ENCODE measurements around the gene MDK. TPM values are rescaled to one million over a fixed set of nuclear protein-coding genes. Genes with fewer than 3 reads are reported as not detected.

The MDK gene
- total and polyA plus RNA-seq, 5 experiments from 2014 or later, result 0.52 to 8.0 (median 7.2) TPM; not detected in 2

DNA sequence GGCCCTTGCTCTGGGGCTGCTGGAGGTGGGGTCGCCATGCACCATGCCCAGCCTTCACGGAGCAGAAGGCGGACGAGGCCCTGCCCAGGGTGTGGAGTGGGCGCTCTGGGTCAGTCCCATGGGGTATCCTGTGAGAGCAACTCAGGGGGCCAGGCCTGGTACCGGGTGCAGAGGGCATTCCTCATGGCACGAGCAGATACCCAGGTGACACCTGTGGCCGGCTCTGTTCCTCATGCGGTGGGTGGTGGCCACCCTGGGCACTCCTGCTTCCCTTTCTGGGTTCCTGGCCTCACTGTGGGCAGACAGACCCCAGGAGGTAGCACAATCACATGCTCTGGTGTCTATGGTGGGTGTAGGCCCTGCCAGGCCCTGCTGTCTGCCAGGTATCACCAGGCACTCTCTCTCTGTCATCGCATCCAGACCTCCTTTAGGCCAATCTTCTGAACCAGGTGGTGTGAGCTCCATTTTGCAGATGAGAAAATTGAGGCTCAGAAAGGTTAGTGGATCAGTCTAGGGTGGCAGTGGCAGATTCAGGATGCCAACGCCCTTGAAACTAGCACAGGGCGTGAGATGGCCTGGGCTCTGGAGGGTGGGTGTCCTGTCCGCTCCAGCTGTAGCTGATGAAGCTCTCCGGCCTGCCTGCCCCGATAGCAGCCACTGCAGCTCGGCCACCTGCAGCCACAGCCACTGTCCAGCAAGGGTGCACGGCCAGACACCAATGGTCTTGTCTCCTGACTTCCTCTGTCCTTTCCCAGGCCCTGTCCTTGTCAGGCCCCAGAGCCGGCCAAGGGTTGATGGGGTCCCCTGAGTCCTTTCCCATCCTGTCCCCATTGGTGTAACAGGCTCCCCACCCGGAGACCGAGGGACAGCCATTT lies 19.1 kb upstream of the MDK start:
- peaks cover 0 to 17% (median 0%) of the 10 kb centered on the region in 3 donors for H3K36me3 Mint-ChIP-seq
- ATAC-seq (no peak), DNase-seq (no peak)
- peak overlapping the region; percentile 63 to 96 (median 87) for H3K27ac Mint-ChIP-seq
- POLR2A ChIA-PET, result interaction anchor here (1.0 to 13.5 kb wide), 6 partner anchors 10 to 90 kb away, joined by 3 to 287 read pairs (median 4); partner anchors contain the start of gene DGKZ
- peak overlapping the region; percentile 52 to 92 (median 84) for H3K4me3 Mint-ChIP-seq
- H3K4me1 Mint-ChIP-seq, result peaks cover 29 to 78% (median 71%) of the 10 kb centered on the region in 4 donors
- no peaks in the 10 kb centered on the region for H3K9me3 Mint-ChIP-seq
- no peaks in the 10 kb centered on the region for H3K27me3 Mint-ChIP-seq

DNA sequence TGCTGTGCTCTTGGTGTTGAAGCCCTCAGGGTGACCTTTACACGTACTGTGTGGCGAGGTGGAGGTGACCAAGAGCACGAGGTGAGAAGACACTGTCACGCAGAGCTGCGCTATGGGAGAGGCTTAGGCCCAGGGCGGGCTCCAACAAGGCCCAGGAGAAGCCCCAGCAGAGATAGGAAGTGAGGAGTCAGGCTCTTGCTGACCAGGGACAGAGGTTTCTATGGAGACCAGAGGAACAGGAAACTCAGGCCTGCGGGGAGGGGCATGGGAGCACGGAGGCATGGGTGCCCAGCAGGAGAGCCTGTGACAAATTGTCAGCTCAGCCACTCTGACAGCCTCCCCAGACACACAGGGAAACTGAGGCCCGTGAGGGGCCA lies 18.4 kb upstream of the MDK start:
- POLR2A ChIA-PET, result interaction anchor here (1.0 to 13.5 kb wide), 4 partner anchors 9 to 47 kb away, joined by 3 to 287 read pairs (median 4); partner anchors contain the start of gene DGKZ
- peak overlapping the region; percentile 63 to 96 (median 86) for H3K27ac Mint-ChIP-seq
- DNase-seq, result no peak
- no peaks in the 10 kb centered on the region for H3K9me3 Mint-ChIP-seq
- H3K4me3 Mint-ChIP-seq, result peak overlapping the region; percentile 12 to 92 (median 68)
- no peaks in the 10 kb centered on the region for H3K27me3 Mint-ChIP-seq
- ATAC-seq, result no peak
- peaks cover 0 to 24% (median 0%) of the 10 kb centered on the region in 3 donors for H3K36me3 Mint-ChIP-seq
- H3K4me1 Mint-ChIP-seq, result peaks cover 25 to 77% (median 67%) of the 10 kb centered on the region in 4 donors

DNA sequence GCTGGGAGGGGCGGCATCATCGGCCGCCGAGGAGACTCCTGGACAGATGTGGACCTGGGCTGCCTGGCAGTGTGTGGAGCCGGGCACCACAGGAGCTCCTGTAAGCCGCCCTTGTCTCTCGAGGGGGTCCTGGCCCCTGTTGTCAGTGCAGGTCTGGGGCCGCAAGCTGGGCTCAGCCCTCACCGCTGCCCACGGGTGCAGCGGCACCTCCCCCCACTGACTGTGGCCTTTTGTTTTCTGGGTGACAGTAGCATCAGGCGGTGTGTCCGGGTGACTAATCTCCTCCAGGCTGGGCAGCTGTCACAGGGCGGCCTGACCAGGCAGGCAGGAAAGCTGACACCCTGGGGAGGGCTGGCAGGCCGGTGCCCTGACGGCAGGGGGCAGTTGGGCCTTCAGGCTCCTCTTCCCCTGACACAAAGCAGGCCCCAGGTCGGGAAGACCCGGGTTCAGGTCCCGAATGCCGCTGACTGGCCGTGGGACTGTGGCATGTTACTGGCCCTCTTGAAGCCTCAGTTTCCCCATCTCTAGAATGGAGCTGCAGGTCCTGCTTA lies 17.9 kb upstream of the MDK start:
- no peak for DNase-seq
- Mint-ChIP-seq H3K4me1 (peaks cover 25 to 78% (median 64%) of the 10 kb centered on the region in 4 donors), H3K36me3 (peaks cover 0 to 29% (median 2%) of the 10 kb centered on the region in 3 donors), H3K27me3 (no peaks in the 10 kb centered on the region), H3K9me3 (no peaks in the 10 kb centered on the region), H3K27ac (peak overlapping the region in 8 of 10 donors; percentile 47 to 96 (median 83)), H3K4me3 (peak overlapping the region in 1 of 10 donors; percentile 26)
- no peak for ATAC-seq
- POLR2A ChIA-PET, result interaction anchor here (0.6 to 13.5 kb wide), 5 partner anchors 8 to 123 kb away, joined by 3 to 287 read pairs (median 3); partner anchors contain the start of gene DGKZ

DNA sequence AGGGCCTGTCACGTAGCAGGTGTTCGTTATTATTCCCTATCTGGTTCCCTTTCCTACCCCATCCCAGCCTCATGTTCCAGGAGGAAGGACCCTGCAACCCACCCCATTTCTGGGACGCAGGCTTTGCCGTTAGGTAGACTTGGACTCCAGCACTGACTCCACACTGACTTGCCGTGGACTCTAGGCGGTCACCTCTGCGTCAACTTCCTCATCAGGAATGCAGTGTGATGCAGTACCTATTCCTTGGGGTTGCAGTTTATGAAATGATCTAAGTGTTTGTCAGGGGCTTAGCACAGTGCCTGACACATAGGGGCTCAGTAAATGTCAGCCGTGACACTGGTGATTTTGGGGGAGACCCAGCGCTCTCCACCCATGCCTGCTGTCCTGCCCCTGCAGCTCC lies 17.4 kb upstream of the MDK start:
- Mint-ChIP-seq H3K4me3 (peak overlapping the region in 3 of 10 donors; percentile 10 to 68 (median 48)), H3K27ac (peak overlapping the region in 9 of 10 donors; percentile 47 to 86 (median 75)), H3K4me1 (peaks cover 25 to 76% (median 62%) of the 10 kb centered on the region in 4 donors), H3K27me3 (no peaks in the 10 kb centered on the region), H3K36me3 (peaks cover 0 to 31% (median 2%) of the 10 kb centered on the region in 3 donors), H3K9me3 (no peaks in the 10 kb centered on the region)
- POLR2A ChIA-PET, result interaction anchor here (0.6 to 13.5 kb wide), 3 partner anchors 8 to 124 kb away, joined by 3 to 287 read pairs (median 5); partner anchors contain the start of gene DGKZ
- ATAC-seq (no peak), DNase-seq (no peak)

DNA sequence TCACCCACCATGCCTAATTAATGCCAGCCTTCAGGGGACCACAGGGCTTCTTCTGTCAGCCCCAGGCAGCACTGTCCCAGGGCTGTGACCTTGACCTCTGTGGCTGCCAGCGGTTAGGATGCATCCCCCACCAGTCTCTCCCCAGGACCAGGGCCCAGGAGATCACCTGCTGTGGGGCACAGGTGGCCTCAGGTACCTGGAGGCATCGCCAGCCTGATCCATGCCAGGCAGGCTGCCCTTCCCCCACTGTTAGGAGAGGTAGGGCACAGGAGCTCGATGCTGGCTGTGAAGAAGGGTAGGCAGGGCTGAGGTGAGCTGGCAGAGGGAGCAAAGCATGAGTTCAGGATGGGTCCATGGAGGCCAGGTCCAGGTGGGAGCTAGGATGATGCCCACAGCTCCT lies 16.7 kb upstream of the MDK start:
- Mint-ChIP-seq H3K4me1 (peaks cover 25 to 82% (median 66%) of the 10 kb centered on the region in 4 donors), H3K9me3 (no peaks in the 10 kb centered on the region), H3K27me3 (no peaks in the 10 kb centered on the region), H3K27ac (peak overlapping the region; percentile 22 to 88 (median 84)), H3K36me3 (peaks cover 0 to 39% (median 2%) of the 10 kb centered on the region in 3 donors), H3K4me3 (peak overlapping the region in 2 of 10 donors; percentile 10 to 51)
- POLR2A ChIA-PET, result interaction anchor here (1.1 to 13.5 kb wide), 3 partner anchors 16 to 69 kb away, joined by 3 to 287 read pairs (median 6); partner anchors contain the start of gene DGKZ
- no peak for ATAC-seq
- no peak for DNase-seq

DNA sequence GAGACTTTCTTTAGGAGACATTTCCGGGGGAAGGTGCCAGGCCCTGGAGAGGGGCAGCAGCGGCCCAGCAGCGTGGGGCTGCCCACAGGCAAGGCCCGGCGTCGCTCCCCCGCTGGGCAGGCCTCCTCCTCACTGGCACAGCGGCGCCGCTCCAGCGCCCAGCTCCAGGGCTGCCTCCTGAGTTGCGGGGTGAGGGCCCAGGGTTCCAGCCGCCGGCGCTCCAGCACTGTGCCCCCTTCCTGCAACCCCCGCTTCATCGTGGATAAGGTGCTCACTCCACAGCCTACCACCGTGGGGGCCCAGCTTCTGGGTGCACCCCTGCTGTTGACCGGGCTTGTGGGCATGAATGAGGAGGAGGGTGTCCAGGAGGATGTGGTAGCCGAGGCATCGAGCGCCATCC lies 15.2 kb upstream of the MDK start:
- Mint-ChIP-seq H3K4me1 (peaks cover 20 to 73% (median 56%) of the 10 kb centered on the region in 4 donors), H3K9me3 (no peaks in the 10 kb centered on the region), H3K27me3 (no peaks in the 10 kb centered on the region), H3K27ac (peak overlapping the region in 3 of 10 donors; percentile 29 to 88 (median 75)), H3K4me3 (no peak overlapping the region), H3K36me3 (peaks cover 0 to 49% (median 2%) of the 10 kb centered on the region in 3 donors)
- POLR2A ChIA-PET, result interaction anchor here (0.6 to 13.5 kb wide), 5 partner anchors 10 to 159 kb away, joined by 3 to 287 read pairs (median 4); partner anchors contain the start of gene DGKZ
- no peak for ATAC-seq
- DNase-seq, result no peak

DNA sequence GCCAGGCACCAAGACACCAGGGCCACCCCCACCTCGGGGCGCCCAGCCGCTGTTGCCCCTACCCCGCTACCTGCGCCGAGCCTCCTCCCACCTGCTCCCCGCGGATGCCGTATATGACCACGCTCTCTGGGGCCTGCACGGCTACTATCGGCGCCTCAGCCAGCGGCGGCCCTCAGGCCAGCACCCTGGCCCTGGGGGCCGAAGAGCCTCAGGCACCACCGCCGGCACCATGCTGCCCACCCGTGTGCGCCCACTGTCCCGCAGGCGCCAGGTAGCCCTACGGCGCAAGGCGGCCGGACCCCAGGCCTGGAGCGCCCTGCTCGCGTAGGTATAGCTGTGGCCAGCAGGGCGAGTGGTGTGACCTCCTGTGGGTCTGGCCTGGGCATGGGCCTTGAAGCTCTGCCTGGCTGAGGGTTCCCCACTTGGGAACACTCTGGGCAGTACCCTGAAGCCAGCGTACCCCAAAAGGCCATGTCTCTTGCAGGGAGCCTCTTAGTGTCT lies 14.8 kb upstream of the MDK start:
- H3K36me3 Mint-ChIP-seq, result peaks cover 0 to 53% (median 2%) of the 10 kb centered on the region in 3 donors
- peak overlapping the region in 2 of 10 donors; percentile 44 to 72 for H3K4me3 Mint-ChIP-seq
- ATAC-seq (no peak), DNase-seq (peak in 1 of 10 donors; percentile 63)
- H3K9me3 Mint-ChIP-seq, result no peaks in the 10 kb centered on the region
- POLR2A ChIA-PET, result interaction anchor here (0.6 to 13.5 kb wide), 3 partner anchors 18 to 159 kb away, joined by 3 to 287 read pairs (median 3); partner anchors contain the start of gene DGKZ
- H3K4me1 Mint-ChIP-seq, result peaks cover 18 to 69% (median 51%) of the 10 kb centered on the region in 4 donors
- H3K27me3 Mint-ChIP-seq, result no peaks in the 10 kb centered on the region
- peak overlapping the region in 4 of 10 donors; percentile 29 to 86 (median 64) for H3K27ac Mint-ChIP-seq

DNA sequence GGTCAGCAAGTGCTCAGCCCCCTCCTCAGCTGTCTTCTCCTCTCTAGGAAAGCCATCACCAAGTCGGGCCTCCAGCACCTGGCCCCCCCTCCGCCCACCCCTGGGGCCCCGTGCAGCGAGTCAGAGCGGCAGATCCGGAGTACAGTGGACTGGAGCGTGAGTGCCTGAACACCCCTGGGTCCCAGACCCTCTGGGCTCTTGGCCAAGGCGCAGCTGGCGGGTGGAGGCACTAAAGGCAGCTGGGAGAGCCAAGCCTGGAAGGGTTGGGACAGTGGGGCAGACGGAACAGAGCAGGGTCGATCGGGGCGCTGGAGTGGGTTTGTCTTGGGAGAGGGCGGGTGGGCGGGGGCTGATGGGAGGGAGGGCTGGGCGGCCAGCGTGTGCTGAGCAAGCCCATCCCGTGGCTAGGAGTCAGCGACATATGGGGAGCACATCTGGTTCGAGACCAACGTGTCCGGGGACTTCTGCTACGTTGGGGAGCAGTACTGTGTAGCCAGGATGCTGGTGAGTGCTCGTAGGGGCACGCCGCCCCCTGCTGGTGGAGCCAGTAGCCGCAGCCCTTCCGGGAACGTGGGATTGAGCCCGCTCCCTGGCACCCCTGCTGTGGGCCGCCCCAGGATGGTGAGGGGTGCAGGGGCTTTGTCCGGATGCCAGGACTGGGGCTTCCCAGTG lies 14.1 kb upstream of the MDK start:
- ATAC-seq, result peak; percentile 93 to 94
- Mint-ChIP-seq H3K27ac (peak overlapping the region in 7 of 10 donors; percentile 36 to 86 (median 53)), H3K36me3 (peaks cover 0 to 57% (median 2%) of the 10 kb centered on the region in 3 donors), H3K27me3 (no peaks in the 10 kb centered on the region), H3K4me1 (peaks cover 16 to 62% (median 45%) of the 10 kb centered on the region in 4 donors), H3K4me3 (peak overlapping the region in 4 of 10 donors; percentile 27 to 72 (median 56)), H3K9me3 (no peaks in the 10 kb centered on the region)
- POLR2A ChIA-PET, result interaction anchor here (13.5 kb wide), 1 partner anchor 19 kb away, joined by 287 read pairs; the partner anchor contains the start of gene DGKZ
- peak; percentile 59 to 86 (median 82) for DNase-seq

DNA sequence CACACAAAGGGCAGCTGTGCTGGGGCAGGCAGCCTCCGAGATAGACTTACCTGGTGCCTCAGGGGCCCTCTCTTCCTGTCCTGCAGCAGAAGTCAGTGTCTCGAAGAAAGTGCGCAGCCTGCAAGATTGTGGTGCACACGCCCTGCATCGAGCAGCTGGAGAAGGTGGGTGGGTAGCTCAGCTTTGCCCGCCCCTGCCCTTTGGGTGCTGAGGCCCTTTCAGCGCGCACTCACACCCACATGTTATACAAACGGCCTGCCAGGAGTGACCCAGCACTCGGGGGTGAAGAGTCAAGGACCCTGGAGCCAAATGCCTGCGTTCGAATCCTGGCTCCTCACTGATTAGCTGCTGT lies 13.6 kb upstream of the MDK start:
- Mint-ChIP-seq H3K36me3 (peaks cover 0 to 59% (median 2%) of the 10 kb centered on the region in 3 donors), H3K27ac (peak overlapping the region in 3 of 10 donors; percentile 36 to 48 (median 48)), H3K4me1 (peaks cover 15 to 57% (median 40%) of the 10 kb centered on the region in 4 donors), H3K4me3 (no peak overlapping the region), H3K9me3 (no peaks in the 10 kb centered on the region), H3K27me3 (no peaks in the 10 kb centered on the region)
- no peak for DNase-seq
- peak in 1 of 2 donors; percentile 16 for ATAC-seq
- POLR2A ChIA-PET, result interaction anchor here (2.0 to 13.5 kb wide), 2 partner anchors 13 to 19 kb away, joined by 9 to 287 read pairs; partner anchors contain the start of genes DGKZ and MDK

DNA sequence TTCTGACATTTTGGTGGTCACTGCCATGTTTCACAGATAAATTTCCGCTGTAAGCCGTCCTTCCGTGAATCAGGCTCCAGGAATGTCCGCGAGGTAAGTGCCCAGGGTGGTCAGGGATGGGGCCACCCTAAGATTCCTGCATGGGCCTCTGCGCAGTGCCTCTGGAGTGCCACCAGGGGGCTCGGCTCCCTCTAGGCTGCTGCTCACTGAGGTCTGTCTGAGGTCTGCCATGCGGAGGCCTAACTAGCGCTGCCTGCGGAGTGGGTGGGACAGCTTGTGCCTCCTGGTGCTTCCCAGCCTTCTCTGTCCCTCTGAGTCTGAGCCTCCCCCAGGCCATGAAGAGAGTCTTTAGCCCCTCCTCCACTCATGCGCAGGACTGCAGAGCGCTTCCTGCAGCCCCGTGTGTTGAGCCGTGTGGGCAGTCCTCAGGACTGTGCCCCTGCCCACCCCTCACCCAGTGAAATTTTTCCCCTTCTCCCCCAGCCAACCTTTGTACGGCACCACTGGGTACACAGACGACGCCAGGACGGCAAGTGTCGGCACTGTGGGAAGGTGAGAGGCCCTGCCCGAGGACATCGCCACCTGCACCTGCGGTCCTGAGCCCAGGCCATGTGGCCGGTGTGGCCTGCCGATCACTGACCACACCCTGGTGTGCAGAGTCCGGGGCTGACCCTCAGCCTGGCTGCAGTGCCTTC lies 11.9 kb upstream of the MDK start:
- POLR2A ChIA-PET, result interaction anchor here (0.6 to 13.5 kb wide), 3 partner anchors 11 to 1193 kb away, joined by 5 to 287 read pairs (median 9); partner anchors contain the start of genes DGKZ and MDK
- H3K27ac Mint-ChIP-seq, result peak overlapping the region in 6 of 10 donors; percentile 21 to 82 (median 60)
- peak; percentile 62 to 71 for ATAC-seq

DNA sequence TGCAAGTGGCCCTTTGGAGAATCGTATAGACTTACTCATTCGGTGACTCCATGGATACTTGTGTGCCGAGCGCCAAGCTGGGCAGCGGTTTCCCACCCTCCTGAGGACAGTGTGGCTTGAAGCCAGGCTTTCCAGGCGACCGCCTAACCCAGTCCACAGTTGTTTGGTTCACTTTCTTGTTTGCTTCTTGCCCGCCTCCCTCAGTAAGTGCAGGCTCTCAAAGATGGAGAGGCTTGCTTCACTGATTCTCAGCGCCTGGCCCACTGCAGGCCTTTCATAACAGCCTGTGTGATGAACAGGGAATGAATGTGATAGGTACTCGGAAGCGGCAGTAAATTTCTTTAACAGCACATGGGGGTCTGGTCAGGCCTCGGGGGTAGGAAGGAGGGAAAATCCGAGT lies 11.2 kb upstream of the MDK start:
- Mint-ChIP-seq H3K9me3 (no peaks in the 10 kb centered on the region), H3K4me1 (peaks cover 5 to 37% (median 20%) of the 10 kb centered on the region in 4 donors), H3K4me3 (no peak overlapping the region), H3K27me3 (no peaks in the 10 kb centered on the region), H3K27ac (peak overlapping the region in 2 of 10 donors; percentile 76 to 78), H3K36me3 (peaks cover 0 to 67% (median 2%) of the 10 kb centered on the region in 3 donors)
- POLR2A ChIA-PET, result interaction anchor here (13.5 kb wide), 1 partner anchor 21 kb away, joined by 287 read pairs; the partner anchor contains the start of gene DGKZ
- DNase-seq (no peak), ATAC-seq (no peak)

More for the DNA sequence above, 11.9 kb upstream of the MDK start:
- Mint-ChIP-seq H3K27me3 (no peaks in the 10 kb centered on the region), H3K4me1 (peaks cover 11 to 43% (median 26%) of the 10 kb centered on the region in 4 donors), H3K9me3 (no peaks in the 10 kb centered on the region), H3K4me3 (no peak overlapping the region), H3K36me3 (peaks cover 0 to 67% (median 2%) of the 10 kb centered on the region in 3 donors)
- peak in 8 of 10 donors; percentile 41 to 69 (median 53) for DNase-seq

Data from naive thymus-derived CD8-positive, alpha-beta T cell (primary cell).